DOHH2 (cell line): Measurements from ENCODE around the gene ROCK1.

ENCODE experiments used
- EZH2phosphoT487 ChIP-seq: fragments of 200-600 bp; sonication (generic); IDR thresholded peaks from 2 replicates; pipeline ENCODE4 v1.6.1; 2017; ENCODE audit warnings: borderline replicate concordance, mild to moderate bottlenecking, antibody characterized with exemption, low read length, moderate library complexity, mixed read lengths
- TF ChIP-seq, protein P1 (sequence below): fragments of 200-600 bp; sonication (generic); IDR thresholded peaks from one replicate; pipeline ENCODE4 v1.5.1; 2014; ENCODE audit warnings: antibody characterized with exemption, mild to moderate bottlenecking, low read depth, low read length; ENCODE audit not compliant: poor library complexity, severe bottlenecking

DNA sequence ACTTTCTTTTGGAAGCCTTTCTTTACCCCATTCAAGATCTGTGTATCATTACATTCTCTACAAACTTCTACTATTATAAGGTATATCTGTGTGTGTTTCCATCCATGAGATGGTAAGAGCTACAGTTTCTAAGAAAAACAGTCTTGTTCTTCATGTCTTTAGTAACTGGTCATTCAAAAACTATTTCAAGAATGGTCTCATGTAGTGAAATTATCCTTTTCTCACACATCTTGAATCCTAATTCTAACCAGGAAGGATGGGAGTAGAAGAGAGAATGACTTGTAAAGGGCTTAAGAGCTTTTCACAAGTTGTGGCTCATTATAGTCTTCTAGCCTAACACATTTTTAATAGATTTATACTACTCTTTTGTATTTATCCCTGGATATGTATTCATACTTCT is 47.3 kb downstream of the ROCK1 start:
- TF ChIP-seq, protein P1, sequence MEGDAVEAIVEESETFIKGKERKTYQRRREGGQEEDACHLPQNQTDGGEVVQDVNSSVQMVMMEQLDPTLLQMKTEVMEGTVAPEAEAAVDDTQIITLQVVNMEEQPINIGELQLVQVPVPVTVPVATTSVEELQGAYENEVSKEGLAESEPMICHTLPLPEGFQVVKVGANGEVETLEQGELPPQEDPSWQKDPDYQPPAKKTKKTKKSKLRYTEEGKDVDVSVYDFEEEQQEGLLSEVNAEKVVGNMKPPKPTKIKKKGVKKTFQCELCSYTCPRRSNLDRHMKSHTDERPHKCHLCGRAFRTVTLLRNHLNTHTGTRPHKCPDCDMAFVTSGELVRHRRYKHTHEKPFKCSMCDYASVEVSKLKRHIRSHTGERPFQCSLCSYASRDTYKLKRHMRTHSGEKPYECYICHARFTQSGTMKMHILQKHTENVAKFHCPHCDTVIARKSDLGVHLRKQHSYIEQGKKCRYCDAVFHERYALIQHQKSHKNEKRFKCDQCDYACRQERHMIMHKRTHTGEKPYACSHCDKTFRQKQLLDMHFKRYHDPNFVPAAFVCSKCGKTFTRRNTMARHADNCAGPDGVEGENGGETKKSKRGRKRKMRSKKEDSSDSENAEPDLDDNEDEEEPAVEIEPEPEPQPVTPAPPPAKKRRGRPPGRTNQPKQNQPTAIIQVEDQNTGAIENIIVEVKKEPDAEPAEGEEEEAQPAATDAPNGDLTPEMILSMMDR: no peak
- no peak for TF ChIP-seq EZH2phosphoT487
